ENCODE results near the gene PANK1.

DNA sequence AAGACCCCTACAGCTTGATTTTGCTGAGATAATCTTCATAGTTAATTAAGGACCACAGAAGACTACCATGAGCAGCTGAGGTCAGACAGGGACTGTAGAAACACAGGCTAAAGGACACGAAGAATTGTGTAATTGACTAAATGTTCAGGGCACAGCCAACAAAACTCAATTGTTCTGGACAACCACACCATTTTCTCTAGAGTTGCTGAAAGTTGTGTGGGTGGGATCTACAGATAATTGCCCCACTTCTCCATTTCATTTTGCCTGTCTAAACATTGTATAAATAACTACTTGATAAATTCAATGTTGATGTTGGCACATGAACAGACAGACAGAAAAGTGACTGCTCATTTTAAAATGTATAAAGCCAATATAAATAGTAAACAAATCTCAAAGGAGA is 70.7 kb downstream of the PANK1 start:
- TF ChIP-seq, protein P1, sequence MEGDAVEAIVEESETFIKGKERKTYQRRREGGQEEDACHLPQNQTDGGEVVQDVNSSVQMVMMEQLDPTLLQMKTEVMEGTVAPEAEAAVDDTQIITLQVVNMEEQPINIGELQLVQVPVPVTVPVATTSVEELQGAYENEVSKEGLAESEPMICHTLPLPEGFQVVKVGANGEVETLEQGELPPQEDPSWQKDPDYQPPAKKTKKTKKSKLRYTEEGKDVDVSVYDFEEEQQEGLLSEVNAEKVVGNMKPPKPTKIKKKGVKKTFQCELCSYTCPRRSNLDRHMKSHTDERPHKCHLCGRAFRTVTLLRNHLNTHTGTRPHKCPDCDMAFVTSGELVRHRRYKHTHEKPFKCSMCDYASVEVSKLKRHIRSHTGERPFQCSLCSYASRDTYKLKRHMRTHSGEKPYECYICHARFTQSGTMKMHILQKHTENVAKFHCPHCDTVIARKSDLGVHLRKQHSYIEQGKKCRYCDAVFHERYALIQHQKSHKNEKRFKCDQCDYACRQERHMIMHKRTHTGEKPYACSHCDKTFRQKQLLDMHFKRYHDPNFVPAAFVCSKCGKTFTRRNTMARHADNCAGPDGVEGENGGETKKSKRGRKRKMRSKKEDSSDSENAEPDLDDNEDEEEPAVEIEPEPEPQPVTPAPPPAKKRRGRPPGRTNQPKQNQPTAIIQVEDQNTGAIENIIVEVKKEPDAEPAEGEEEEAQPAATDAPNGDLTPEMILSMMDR (IDR thresholded peaks at IDR 0.05): no peak
- no peak for TF ChIP-seq ZFX (IDR thresholded peaks at IDR 0.05; ENCODE audit: borderline replicate concordance)
